ENCODE measurements around the gene ZNHIT2.

GRCh38 chr11:65163684-65164083, 46.2 kb upstream of the ZNHIT2 start:
- TF ChIP-seq, protein P1, sequence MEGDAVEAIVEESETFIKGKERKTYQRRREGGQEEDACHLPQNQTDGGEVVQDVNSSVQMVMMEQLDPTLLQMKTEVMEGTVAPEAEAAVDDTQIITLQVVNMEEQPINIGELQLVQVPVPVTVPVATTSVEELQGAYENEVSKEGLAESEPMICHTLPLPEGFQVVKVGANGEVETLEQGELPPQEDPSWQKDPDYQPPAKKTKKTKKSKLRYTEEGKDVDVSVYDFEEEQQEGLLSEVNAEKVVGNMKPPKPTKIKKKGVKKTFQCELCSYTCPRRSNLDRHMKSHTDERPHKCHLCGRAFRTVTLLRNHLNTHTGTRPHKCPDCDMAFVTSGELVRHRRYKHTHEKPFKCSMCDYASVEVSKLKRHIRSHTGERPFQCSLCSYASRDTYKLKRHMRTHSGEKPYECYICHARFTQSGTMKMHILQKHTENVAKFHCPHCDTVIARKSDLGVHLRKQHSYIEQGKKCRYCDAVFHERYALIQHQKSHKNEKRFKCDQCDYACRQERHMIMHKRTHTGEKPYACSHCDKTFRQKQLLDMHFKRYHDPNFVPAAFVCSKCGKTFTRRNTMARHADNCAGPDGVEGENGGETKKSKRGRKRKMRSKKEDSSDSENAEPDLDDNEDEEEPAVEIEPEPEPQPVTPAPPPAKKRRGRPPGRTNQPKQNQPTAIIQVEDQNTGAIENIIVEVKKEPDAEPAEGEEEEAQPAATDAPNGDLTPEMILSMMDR (conservative IDR thresholded peaks at IDR 0.05): no peak
- no peak for TF ChIP-seq ZFX (IDR thresholded peaks at IDR 0.05)

Measured in C4-2B (cell line).